AG04449 (cell line): ENCODE measurements around the gene PDCD11.

Source experiments
- CTCF ChIA-PET: fragments of 350-600 bp; formaldehyde crosslinking; extraction: SDS; loops from one replicate; lab custom pipeline; 2021; ENCODE audit warnings: antibody characterized with exemption; lab: Yijun Ruan, JAX
- POLR2A ChIA-PET: fragments of 400-600, 350-600 bp; formaldehyde crosslinking; extraction: SDS; loops from one replicate; lab custom pipeline; 2020; ENCODE audit warnings: antibody characterized with exemption, inconsistent platforms; lab: Yijun Ruan, JAX
- DNase-seq: peaks from one replicate; pipeline ENCODE4 v3.0.0-alpha.2; 2010; ENCODE audit warnings: low read depth, low spot score
- H3K4me3 ChIP-seq: 2 replicates; pipeline ENCODE4 v1.5.1; 2011; ENCODE audit warnings: low read depth, mild to moderate bottlenecking, control low read depth, low read length
- TF ChIP-seq, protein P1 (sequence below): IDR thresholded peaks from one replicate; pipeline ENCODE4 v1.5.1; 2011; ENCODE audit warnings: mild to moderate bottlenecking, moderate library complexity, low read length, control low read depth, inconsistent platforms; ENCODE audit not compliant: insufficient read depth; ENCODE audit errors: missing control alignments

The PDCD11 gene

DNA sequence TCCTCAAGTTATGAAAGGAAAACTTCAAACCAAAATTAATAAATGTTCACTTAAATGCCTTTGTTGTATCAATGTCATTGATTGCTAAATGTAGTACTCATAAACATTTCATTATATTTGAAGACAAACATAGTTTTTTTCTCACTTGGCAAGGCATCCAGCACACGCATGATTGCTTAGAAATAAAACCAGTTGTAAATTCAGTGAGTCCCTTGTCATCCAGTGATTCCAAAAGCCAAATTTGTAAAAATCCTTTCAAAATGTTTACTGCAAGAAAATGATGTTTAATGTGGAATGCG, 90.9 kb downstream of the PDCD11 start:
- CTCF ChIA-PET = interaction anchor here (2.4 to 5.4 kb wide), 5 partner anchors 36 to 88 kb away, joined by 10 to 250 read pairs (median 23); partner anchors contain the start of gene CALHM2

DNA sequence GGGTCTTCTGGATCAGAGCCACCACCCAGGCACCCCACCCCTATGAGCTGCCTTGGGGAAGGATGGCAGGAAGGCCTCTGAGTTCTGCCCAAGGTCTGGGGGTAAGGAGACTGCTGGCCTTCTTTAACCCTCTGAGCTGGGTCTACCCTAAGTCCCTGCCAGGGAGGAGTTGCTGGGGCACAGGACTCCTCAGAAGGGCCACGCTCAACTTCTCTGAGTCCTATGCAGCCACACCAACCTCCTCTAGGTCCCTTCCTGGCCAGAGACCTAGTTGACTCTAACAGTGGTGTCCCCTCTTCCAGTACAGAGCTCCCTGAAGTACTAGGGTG, 94.5 kb downstream of the PDCD11 start:
- DNase-seq = no peak
- CTCF ChIA-PET = interaction anchor here (1.1 to 2.7 kb wide), 5 partner anchors 8 to 77 kb away, joined by 3 to 18 read pairs (median 8); no protein-coding TSS in a partner anchor
- POLR2A ChIA-PET = no interaction called here

More for the DNA sequence above, 90.9 kb downstream of the PDCD11 start:
- DNase-seq = no peak
- TF ChIP-seq, protein P1, sequence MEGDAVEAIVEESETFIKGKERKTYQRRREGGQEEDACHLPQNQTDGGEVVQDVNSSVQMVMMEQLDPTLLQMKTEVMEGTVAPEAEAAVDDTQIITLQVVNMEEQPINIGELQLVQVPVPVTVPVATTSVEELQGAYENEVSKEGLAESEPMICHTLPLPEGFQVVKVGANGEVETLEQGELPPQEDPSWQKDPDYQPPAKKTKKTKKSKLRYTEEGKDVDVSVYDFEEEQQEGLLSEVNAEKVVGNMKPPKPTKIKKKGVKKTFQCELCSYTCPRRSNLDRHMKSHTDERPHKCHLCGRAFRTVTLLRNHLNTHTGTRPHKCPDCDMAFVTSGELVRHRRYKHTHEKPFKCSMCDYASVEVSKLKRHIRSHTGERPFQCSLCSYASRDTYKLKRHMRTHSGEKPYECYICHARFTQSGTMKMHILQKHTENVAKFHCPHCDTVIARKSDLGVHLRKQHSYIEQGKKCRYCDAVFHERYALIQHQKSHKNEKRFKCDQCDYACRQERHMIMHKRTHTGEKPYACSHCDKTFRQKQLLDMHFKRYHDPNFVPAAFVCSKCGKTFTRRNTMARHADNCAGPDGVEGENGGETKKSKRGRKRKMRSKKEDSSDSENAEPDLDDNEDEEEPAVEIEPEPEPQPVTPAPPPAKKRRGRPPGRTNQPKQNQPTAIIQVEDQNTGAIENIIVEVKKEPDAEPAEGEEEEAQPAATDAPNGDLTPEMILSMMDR = no peak
- H3K4me3 ChIP-seq = no peak overlapping the region
- POLR2A ChIA-PET = no interaction called here

DNA sequence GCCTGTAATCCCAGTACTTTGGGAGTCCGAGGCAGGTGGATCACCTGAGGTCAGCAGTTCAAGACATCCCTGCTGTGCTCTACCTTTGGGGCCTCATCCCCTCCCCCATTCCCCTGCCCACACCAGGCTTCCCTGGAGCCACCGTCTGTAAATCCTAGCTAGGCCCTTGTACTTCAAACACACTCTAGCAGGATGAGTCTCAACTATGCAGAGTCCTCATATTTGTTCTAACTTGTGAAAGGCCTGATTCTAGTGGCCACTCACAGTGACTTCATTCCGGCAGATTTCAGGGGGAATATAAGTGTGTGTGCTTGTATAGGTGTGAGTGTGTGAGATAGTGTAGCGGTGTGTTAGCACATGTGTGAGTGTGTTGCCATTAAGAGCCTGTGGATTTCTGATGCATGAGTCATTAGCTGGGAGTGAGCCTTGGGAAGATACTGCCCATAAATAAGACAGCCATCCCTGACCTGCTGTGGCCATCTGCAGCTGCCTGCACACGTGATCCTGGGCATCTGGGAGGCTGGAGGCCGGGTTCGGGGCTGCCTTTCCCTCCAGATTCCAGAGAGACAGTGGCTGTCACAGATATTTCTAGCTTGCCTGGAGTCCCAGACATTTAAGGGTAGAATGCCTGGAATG, 95.4 kb downstream of the PDCD11 start:
- no peak overlapping the region for H3K4me3 ChIP-seq
- ChIA-PET CTCF (interaction anchor here (0.8 to 2.7 kb wide), 9 partner anchors 9 to 203 kb away, joined by 3 to 18 read pairs (median 5); no protein-coding TSS in a partner anchor), POLR2A (no interaction called here)
- TF ChIP-seq, protein P1 = no peak
- DNase-seq = peak; percentile 92

More for the DNA sequence above, 94.5 kb downstream of the PDCD11 start:
- TF ChIP-seq, protein P1 = no peak
- no peak overlapping the region for H3K4me3 ChIP-seq

DNA sequence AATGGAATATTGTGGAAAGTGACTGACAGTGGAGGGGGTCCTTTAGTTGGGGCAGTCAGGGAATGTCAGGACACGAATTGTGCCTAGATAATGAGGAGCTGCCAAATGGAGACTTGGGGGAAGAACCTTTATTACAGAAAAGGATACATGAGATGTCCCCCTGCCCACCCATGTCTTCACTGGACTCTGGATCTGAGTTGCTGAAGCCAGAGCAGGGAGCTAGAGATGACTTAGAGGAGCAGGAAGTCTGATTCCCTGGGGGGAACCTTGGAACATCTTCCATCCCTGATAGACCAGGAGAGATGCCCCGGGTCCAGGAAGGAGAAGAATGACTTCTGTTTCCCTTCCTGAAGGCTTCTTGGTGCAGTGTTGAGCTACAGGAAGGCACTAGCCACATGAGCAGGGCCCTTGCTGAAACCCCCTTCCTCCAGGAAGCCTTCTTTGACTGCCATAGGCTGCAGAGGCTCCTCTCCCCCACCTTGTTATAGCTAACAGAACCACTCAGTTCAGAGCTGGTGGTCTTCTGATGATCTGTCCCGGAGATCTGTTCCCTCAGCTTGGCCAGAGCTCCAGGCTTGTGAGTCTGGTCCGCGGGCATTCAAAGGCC, 96.3 kb downstream of the PDCD11 start:
- TF ChIP-seq, protein P1 = no peak
- ChIA-PET POLR2A (interaction anchor here (1.0 kb wide), 1 partner anchor 42 kb away, joined by 3 read pairs; no protein-coding TSS in a partner anchor), CTCF (interaction anchor here (0.8 to 2.7 kb wide), 11 partner anchors 8 to 203 kb away, joined by 3 to 18 read pairs (median 5); no protein-coding TSS in a partner anchor)
- DNase-seq = no peak
- H3K4me3 ChIP-seq = no peak overlapping the region

DNA sequence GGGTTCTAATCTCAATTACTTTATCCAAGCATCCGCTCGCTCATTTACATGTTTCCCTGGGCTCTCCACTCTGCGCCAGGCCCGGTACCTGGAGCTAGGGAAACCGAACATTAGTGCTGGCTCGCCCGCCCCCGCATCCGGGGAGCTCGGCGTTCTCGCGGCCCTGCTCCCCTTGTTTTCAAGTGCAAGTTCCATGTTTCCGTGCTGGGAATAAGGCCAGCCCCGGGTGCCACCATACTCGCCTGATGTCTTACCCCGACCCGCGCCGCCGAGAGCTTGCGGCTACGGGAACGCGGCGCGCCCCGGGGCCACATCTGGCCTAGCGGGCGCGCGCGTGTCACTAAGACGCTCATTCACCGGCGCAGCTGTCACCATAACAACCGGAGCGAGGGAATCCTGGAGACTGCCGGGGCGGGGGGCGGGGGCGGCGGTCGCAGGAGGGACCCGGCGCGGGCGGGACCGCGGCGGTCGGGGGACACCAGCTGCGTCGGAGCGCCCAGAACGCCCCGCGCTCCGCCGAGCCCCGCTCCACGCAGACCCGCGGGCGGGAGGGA, 97.0 kb downstream of the PDCD11 start, which contains the start of gene NEURL1:
Gene NEURL1, plus strand, starts transcription at position 344 of the 554 bp plus-strand sequence. CDS start 683 bp downstream, outside the sequence.
- POLR2A ChIA-PET = interaction anchor here (1.0 kb wide), 1 partner anchor 42 kb away, joined by 3 read pairs; no protein-coding TSS in a partner anchor
- H3K4me3 ChIP-seq = peak within 1 kb of the TSS; percentile 41
- CTCF ChIA-PET = interaction anchor here (1.0 to 2.6 kb wide), 6 partner anchors 12 to 99 kb away, joined by 3 to 10 read pairs (median 4); no protein-coding TSS in a partner anchor
- DNase-seq = no peak
- TF ChIP-seq, protein P1 = no peak
